Transverse colon (tissue), 4 donors: ENCODE measurements around the gene PSMA3.

Experiments
- CTCF ChIP-seq, 5 experiments: fragments of 200-600 bp in 3 of 5; fragments of 450-650 bp in 2 of 5; sonication (generic) in 3 of 5; IDR thresholded peaks; 1 replicate in 2 of 5; 2 replicates in 3 of 5; pipeline ENCODE4 v1.5.1; 2016 to 2017; ENCODE audit warnings: antibody characterized with exemption in 5 of 5, inconsistent platforms in 3 of 5, mild to moderate bottlenecking in 2 of 5, moderate library complexity in 1 of 5
- POLR2A ChIP-seq: fragments of 450-650 bp; IDR thresholded peaks from one replicate; pipeline ENCODE4 v1.6.1; 2016; ENCODE audit warnings: antibody characterized with exemption, mild to moderate bottlenecking, moderate library complexity
- POLR2AphosphoS5 ChIP-seq, 3 donors: sonication (generic); formaldehyde crosslinking; IDR thresholded peaks; one replicate each; pipeline ENCODE4 v1.6.1; 2016; ENCODE audit warnings: antibody characterized with exemption in 3 of 3

GRCh38 chr14:58281969-58282368, 37.3 kb downstream of the PSMA3 start:
- TF ChIP-seq POLR2A, result no peak
- TF ChIP-seq POLR2AphosphoS5 (IDR thresholded peaks at IDR 0.05), result no peak
- TF ChIP-seq CTCF (IDR thresholded peaks at IDR 0.05), result no peak
